HG03469 (cell line): ENCODE measurements around the gene OLA1.

Source experiments
- ATAC-seq: cut with Tn5 transposase; IDR thresholded peaks from one replicate; pipeline ENCODE4 v1.9.1; 2021; ENCODE audit warnings: mild to moderate bottlenecking, moderate library complexity, moderate number of reproducible peaks; ENCODE audit not compliant: unreplicated experiment

Gene OLA1

GRCh38 chr2:174122185-174122584 lies 126.1 kb downstream of the OLA1 start:
- no peak for ATAC-seq

DNA sequence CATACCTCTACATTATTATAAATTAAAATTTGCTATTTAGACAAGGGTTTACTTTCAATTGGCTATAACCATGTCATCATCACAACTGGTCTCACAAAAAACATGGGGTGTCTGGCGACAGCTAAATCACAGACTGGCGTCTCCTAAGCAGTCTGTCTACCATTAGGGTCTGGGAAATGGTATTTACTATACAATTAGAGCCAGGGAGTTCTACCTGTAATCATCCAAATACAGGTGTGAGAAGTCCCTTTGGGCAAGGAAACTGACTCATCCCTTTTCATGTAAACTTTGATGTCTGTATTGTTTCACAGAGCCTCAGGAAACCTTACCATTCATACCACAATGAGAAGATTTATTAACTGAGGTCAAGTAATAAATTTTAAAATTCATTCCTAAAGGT lies 126.7 kb downstream of the OLA1 start:
- no peak for ATAC-seq

- no peak for ATAC-seq
Observed at GRCh38 chr2:174121175-174121574, 127.2 kb downstream of the OLA1 start.

- ATAC-seq: no peak
Observed at GRCh38 chr2:174120346-174120745, 128.0 kb downstream of the OLA1 start.

GRCh38 chr2:174117951-174118930 lies 130.1 kb downstream of the OLA1 start:
- ATAC-seq: no peak

DNA sequence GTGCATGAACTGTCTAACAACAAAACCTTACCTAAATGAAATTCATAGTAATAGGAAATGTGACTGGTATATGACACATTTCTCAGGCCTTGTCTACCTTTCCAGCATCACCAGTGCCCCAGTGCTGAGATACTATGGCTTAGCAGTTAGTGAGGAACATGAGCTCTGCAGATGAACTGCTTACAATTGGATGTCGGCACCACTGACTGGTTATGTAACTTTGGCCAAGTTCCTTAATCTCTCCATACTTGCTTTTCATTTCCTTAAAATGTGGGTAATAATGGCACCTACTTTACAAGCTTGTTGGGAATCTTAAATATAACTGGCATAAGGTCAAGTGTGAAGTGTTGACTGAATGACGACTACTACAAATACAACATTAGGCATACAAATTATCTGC lies 136.3 kb downstream of the OLA1 start:
- no peak for ATAC-seq

DNA sequence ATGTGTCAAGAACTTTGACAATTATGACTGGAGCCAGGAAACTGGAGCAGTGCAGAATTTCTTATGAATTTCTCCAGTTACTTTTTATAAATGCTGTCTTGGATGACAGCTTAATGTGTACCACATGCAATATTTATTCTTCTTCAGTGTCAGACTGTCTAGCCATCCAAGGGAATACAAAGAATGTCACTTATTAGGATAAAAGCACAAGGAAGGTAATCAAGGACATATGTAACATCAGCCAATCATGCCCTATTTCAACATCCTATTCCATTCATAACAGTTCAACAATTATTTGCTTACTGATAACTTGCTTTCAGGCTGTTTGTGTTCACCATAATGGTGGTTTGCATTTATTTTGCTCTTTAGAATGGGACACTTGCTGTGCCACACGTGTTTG lies 139.8 kb downstream of the OLA1 start:
- no peak for ATAC-seq

- no peak for ATAC-seq
Observed at GRCh38 chr2:174106736-174107135, 141.6 kb downstream of the OLA1 start.

GRCh38 chr2:174094542-174094941 lies 153.8 kb downstream of the OLA1 start:
- no peak for ATAC-seq

- ATAC-seq: no peak
Observed at GRCh38 chr2:174090476-174090875, 157.9 kb downstream of the OLA1 start.

- ATAC-seq: no peak
Observed at GRCh38 chr2:174088706-174089460, 159.4 kb downstream of the OLA1 start.

DNA sequence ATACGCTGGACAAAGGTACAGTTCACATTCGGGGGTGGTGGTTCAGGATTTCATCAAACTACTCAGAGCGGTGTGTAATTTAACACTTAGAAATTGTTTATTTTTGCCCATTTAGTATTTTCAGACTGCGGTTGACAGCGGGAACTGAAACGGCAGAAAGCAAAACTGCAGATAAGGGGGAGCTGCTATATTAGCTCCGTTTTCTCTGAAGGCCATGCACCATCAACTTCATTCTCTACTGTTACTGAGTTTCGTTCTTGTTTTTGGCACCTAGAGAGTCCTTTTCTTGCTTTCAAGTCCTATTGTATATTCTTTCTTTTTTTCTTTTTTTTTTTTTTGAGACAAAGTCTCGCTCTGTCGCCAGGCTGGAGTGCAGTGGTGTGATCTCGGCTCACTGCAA lies 161.6 kb downstream of the OLA1 start:
- ATAC-seq: no peak

GRCh38 chr2:174085781-174086180 lies 162.6 kb downstream of the OLA1 start:
- no peak for ATAC-seq

DNA sequence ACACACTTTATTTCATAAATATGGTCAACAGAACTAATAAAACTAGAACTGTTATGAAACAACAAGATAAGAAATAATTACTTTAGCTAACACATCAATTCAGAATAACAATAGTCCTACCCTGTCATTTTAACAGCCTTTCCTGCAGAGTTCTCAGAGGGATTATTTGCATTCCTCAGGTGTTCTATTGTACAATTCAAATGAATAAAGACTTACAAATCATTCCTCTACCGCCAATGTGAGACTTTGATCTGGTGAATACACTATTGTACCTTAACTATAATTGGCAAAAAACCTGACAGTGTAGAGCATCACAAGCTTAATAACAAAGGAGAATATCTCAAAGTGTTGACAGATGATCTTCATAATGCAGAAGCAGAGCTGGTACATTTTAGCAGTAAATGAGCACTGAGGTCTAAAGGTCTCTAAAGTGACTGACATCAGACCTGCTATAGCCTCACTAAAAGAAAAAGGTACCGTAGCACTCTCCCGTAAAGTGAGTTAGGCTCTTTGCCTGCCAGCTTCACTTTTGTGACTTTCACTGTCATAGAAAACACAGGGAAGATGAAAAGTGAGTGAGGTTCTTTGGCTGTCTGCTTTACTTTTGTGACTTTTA lies 164.4 kb downstream of the OLA1 start:
- no peak for ATAC-seq

GRCh38 chr2:174080672-174081121 lies 167.6 kb downstream of the OLA1 start:
- ATAC-seq: no peak

DNA sequence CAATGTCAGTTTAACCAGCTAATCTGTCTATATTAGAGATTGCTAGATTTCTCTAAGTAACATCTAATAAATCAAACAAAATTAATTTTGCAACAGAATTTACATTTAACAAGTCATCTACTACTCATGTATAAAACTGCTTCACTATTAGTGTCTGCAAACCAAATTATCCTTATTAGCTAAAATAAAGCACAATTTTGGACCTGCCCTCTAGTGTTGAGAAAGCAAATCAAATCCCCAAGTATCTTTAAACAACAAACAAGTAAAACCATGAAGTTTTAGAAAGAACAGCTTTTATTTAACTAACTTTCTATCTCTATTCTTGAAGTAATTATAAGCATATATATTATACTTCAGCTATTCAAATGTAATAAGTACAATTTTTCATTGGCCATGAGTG lies 170.1 kb downstream of the OLA1 start:
- no peak for ATAC-seq

DNA sequence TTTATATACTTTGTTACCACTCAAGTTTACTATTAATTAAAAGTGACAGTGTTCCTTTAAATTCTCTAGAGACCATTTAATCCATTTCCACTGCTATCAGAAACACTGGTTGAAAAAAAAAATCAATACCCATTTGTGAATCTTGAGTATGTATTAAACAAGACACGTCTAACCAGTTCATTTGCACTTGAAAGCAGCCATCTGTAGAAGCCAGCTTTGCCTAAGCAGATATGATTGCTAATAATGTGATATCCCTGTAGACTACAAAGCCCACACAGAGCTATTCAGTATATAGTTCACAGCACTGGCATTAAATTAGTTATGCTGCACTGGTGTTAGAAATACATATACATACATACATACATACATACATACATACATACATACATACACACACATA lies 171.4 kb downstream of the OLA1 start:
- ATAC-seq: no peak

DNA sequence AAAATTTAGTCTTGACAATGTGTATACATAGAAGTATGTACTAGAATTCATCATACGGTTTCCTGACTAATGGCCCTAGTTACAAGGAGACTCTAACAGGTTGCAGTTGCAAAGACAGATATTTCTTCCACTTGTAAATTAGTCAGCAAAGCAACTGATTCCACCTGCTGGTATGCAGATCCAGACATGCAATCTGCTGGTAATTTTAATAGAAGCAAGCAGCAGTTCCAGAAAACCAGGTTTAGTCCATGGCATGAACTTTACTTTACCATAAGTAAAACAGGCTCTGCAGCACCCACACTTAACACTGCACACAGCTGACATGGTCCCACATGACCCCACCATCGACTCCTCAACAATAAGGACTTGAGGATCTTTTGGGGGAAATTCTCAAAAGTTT lies 172.3 kb downstream of the OLA1 start:
- no peak for ATAC-seq

GRCh38 chr2:174074831-174075230 lies 173.5 kb downstream of the OLA1 start:
- no peak for ATAC-seq

DNA sequence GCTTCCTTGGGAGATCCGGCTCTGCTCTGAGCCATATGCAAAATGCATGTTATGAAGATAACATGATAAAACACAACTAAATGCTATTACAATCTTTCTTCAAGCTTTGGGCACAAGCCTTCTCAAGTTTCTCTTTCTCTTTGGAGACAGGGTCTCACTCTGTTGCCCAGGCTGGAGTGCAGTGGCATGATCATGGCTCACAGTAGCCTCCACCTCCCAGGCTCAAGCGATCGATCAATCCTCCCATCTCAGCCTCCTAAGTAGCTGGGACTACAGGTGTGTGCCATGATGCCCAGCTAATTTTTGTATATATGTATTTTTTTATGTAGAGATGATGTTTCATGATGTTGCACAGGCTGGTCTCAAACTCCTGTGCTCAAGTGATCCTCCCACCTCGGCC lies 175.5 kb downstream of the OLA1 start:
- no peak for ATAC-seq

DNA sequence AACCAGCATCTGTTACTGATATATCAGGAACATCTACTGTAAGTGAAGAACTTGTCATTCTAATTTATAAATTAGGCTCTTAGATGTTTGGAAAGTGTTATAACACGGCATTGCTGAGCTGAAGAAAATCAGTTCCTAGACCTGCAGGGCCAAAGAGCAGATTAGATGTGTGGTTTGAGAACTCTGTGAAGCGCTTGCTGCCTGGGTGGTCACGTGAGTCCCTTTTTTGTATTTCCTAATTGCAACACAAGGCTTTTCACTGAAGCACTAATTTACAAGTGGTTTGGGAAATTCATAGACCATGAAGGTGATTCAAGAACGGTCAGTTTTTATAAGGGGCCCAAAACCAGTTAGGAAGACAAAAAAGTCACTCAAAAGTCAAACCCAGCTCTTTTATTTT lies 176.3 kb downstream of the OLA1 start:
- no peak for ATAC-seq
